ENCODE data around the gene MARK2.

The MARK2 gene

GRCh38 chr11:63896071-63896470 is 57.2 kb downstream of the MARK2 start:
- H3K4me3 Mint-ChIP-seq, result no peak overlapping the region
- H3K4me1 Mint-ChIP-seq (ENCODE audit: low read depth), result peaks cover 34% of the 10 kb centered on the region
- H3K36me3 Mint-ChIP-seq, result peaks cover 7% of the 10 kb centered on the region
- H3K27me3 Mint-ChIP-seq, result no peaks in the 10 kb centered on the region
- no peak overlapping the region for H3K27ac Mint-ChIP-seq
- H3K9me3 Mint-ChIP-seq (ENCODE audit: low read depth), result no peaks in the 10 kb centered on the region

- Mint-ChIP-seq H3K27me3 (no peaks in the 10 kb centered on the region), H3K4me3 (no peak overlapping the region), H3K27ac (no peak overlapping the region), H3K9me3 (ENCODE audit: low read depth) (no peaks in the 10 kb centered on the region), H3K4me1 (ENCODE audit: low read depth) (peaks cover 19% of the 10 kb centered on the region), H3K36me3 (peaks cover 8% of the 10 kb centered on the region)
These were observed 58.7 kb downstream of the MARK2 start for GRCh38 chr11:63897459-63898146.

GRCh38 chr11:63901660-63902059 is 62.8 kb downstream of the MARK2 start:
- no peak overlapping the region for H3K4me3 Mint-ChIP-seq
- peaks cover 8% of the 10 kb centered on the region for H3K36me3 Mint-ChIP-seq
- H3K9me3 Mint-ChIP-seq (ENCODE audit: low read depth), result no peaks in the 10 kb centered on the region
- H3K27me3 Mint-ChIP-seq, result no peaks in the 10 kb centered on the region
- no peak overlapping the region for H3K27ac Mint-ChIP-seq
- H3K4me1 Mint-ChIP-seq (ENCODE audit: low read depth), result peaks cover 3% of the 10 kb centered on the region

- Mint-ChIP-seq H3K4me3 (no peak overlapping the region), H3K4me1 (ENCODE audit: low read depth) (no peaks in the 10 kb centered on the region), H3K27me3 (no peaks in the 10 kb centered on the region), H3K27ac (no peak overlapping the region), H3K9me3 (ENCODE audit: low read depth) (no peaks in the 10 kb centered on the region), H3K36me3 (peaks cover 6% of the 10 kb centered on the region)
These were observed 65.0 kb downstream of the MARK2 start for GRCh38 chr11:63903884-63904283.

- no peaks in the 10 kb centered on the region for H3K9me3 Mint-ChIP-seq (ENCODE audit: low read depth)
- no peaks in the 10 kb centered on the region for H3K4me1 Mint-ChIP-seq (ENCODE audit: low read depth)
- H3K27ac Mint-ChIP-seq, result no peak overlapping the region
- no peaks in the 10 kb centered on the region for H3K27me3 Mint-ChIP-seq
- no peak overlapping the region for H3K4me3 Mint-ChIP-seq
- peaks cover 6% of the 10 kb centered on the region for H3K36me3 Mint-ChIP-seq
These were observed 65.8 kb downstream of the MARK2 start for GRCh38 chr11:63904743-63905142.

GRCh38 chr11:63905179-63905578 is 66.3 kb downstream of the MARK2 start:
- Mint-ChIP-seq H3K4me3 (no peak overlapping the region), H3K27me3 (no peaks in the 10 kb centered on the region), H3K9me3 (ENCODE audit: low read depth) (no peaks in the 10 kb centered on the region), H3K4me1 (ENCODE audit: low read depth) (no peaks in the 10 kb centered on the region), H3K27ac (no peak overlapping the region), H3K36me3 (peaks cover 6% of the 10 kb centered on the region)

- Mint-ChIP-seq H3K27me3 (no peaks in the 10 kb centered on the region), H3K4me3 (no peak overlapping the region), H3K9me3 (ENCODE audit: low read depth) (no peaks in the 10 kb centered on the region), H3K27ac (no peak overlapping the region), H3K36me3 (peaks cover 4% of the 10 kb centered on the region), H3K4me1 (ENCODE audit: low read depth) (no peaks in the 10 kb centered on the region)
These were observed 67.2 kb downstream of the MARK2 start for GRCh38 chr11:63906087-63906486.

GRCh38 chr11:63906585-63906984 is 67.7 kb downstream of the MARK2 start:
- H3K9me3 Mint-ChIP-seq (ENCODE audit: low read depth), result no peaks in the 10 kb centered on the region
- H3K27me3 Mint-ChIP-seq, result no peaks in the 10 kb centered on the region
- H3K4me1 Mint-ChIP-seq (ENCODE audit: low read depth), result no peaks in the 10 kb centered on the region
- H3K4me3 Mint-ChIP-seq, result no peak overlapping the region
- peaks cover 2% of the 10 kb centered on the region for H3K36me3 Mint-ChIP-seq
- H3K27ac Mint-ChIP-seq, result no peak overlapping the region

- H3K4me1 Mint-ChIP-seq (ENCODE audit: low read depth), result no peaks in the 10 kb centered on the region
- H3K9me3 Mint-ChIP-seq (ENCODE audit: low read depth), result no peaks in the 10 kb centered on the region
- no peak overlapping the region for H3K4me3 Mint-ChIP-seq
- H3K36me3 Mint-ChIP-seq, result peaks cover 2% of the 10 kb centered on the region
- H3K27me3 Mint-ChIP-seq, result no peaks in the 10 kb centered on the region
- no peak overlapping the region for H3K27ac Mint-ChIP-seq
These were observed 68.2 kb downstream of the MARK2 start for GRCh38 chr11:63907063-63907462.

- Mint-ChIP-seq H3K27ac (no peak overlapping the region), H3K4me3 (no peak overlapping the region), H3K4me1 (ENCODE audit: low read depth) (no peaks in the 10 kb centered on the region), H3K9me3 (ENCODE audit: low read depth) (no peaks in the 10 kb centered on the region), H3K27me3 (no peaks in the 10 kb centered on the region), H3K36me3 (peaks cover 2% of the 10 kb centered on the region)
These were observed 69.1 kb downstream of the MARK2 start for GRCh38 chr11:63907808-63908530.

GRCh38 chr11:63908631-63909401 is 69.9 kb downstream of the MARK2 start:
- no peak overlapping the region for H3K4me3 Mint-ChIP-seq
- no peak overlapping the region for H3K27ac Mint-ChIP-seq
- no peaks in the 10 kb centered on the region for H3K27me3 Mint-ChIP-seq
- H3K36me3 Mint-ChIP-seq, result no peaks in the 10 kb centered on the region
- H3K4me1 Mint-ChIP-seq (ENCODE audit: low read depth), result no peaks in the 10 kb centered on the region
- no peaks in the 10 kb centered on the region for H3K9me3 Mint-ChIP-seq (ENCODE audit: low read depth)

- Mint-ChIP-seq H3K4me3 (no peak overlapping the region), H3K4me1 (ENCODE audit: low read depth) (no peaks in the 10 kb centered on the region), H3K9me3 (ENCODE audit: low read depth) (no peaks in the 10 kb centered on the region), H3K36me3 (no peaks in the 10 kb centered on the region), H3K27ac (no peak overlapping the region), H3K27me3 (no peaks in the 10 kb centered on the region)
These were observed 70.9 kb downstream of the MARK2 start for GRCh38 chr11:63909591-63910506.

GRCh38 chr11:63910675-63911074 is 71.8 kb downstream of the MARK2 start:
- Mint-ChIP-seq H3K4me1 (ENCODE audit: low read depth) (peaks cover 2% of the 10 kb centered on the region), H3K36me3 (no peaks in the 10 kb centered on the region), H3K27me3 (no peaks in the 10 kb centered on the region), H3K4me3 (no peak overlapping the region), H3K9me3 (ENCODE audit: low read depth) (no peaks in the 10 kb centered on the region), H3K27ac (no peak overlapping the region)

GRCh38 chr11:63911440-63911839 is 72.5 kb downstream of the MARK2 start:
- Mint-ChIP-seq H3K9me3 (ENCODE audit: low read depth) (no peaks in the 10 kb centered on the region), H3K27ac (no peak overlapping the region), H3K36me3 (no peaks in the 10 kb centered on the region), H3K4me3 (no peak overlapping the region), H3K4me1 (ENCODE audit: low read depth) (peaks cover 4% of the 10 kb centered on the region), H3K27me3 (no peaks in the 10 kb centered on the region)
